ENCODE results near the gene KLK5.

The KLK5 gene

GRCh38 chr19:50968716-50969412, 16.0 kb upstream of the KLK5 start:
- DNase-seq (ENCODE audit: low spot score), result no peak

GRCh38 chr19:50967929-50968715, 15.3 kb upstream of the KLK5 start:
- DNase-seq (ENCODE audit: low spot score), result no peak

- DNase-seq (ENCODE audit: low spot score), result no peak
Observed at GRCh38 chr19:50964266-50964665, 11.4 kb upstream of the KLK5 start.

GRCh38 chr19:50963381-50963780, 10.5 kb upstream of the KLK5 start:
- no peak for DNase-seq (ENCODE audit: low spot score)

GRCh38 chr19:50962245-50962644, 9.4 kb upstream of the KLK5 start:
- DNase-seq (ENCODE audit: low spot score), result peak; percentile 78

GRCh38 chr19:50959731-50960500, 7.1 kb upstream of the KLK5 start:
- DNase-seq (ENCODE audit: low spot score), result peak; percentile 14

- DNase-seq (ENCODE audit: low spot score), result no peak
Observed at GRCh38 chr19:50957587-50957986, 4.7 kb upstream of the KLK5 start.

GRCh38 chr19:50949861-50950260, 3.0 kb downstream of the KLK5 start:
- DNase-seq (ENCODE audit: low spot score), result no peak

- DNase-seq (ENCODE audit: low spot score), result no peak
Observed at GRCh38 chr19:50947123-50947522, 5.7 kb downstream of the KLK5 start.

- DNase-seq (ENCODE audit: low spot score), result no peak
Observed at GRCh38 chr19:50944795-50945194, 8.0 kb downstream of the KLK5 start.

- DNase-seq (ENCODE audit: low spot score), result no peak
Observed at GRCh38 chr19:50943074-50943828, 9.6 kb downstream of the KLK5 start.

GRCh38 chr19:50939596-50939995, 13.2 kb downstream of the KLK5 start:
- no peak for DNase-seq (ENCODE audit: low spot score)

- DNase-seq (ENCODE audit: low spot score), result no peak
Observed at GRCh38 chr19:50933640-50934039, 19.2 kb downstream of the KLK5 start.

GRCh38 chr19:50932690-50933083, 20.2 kb downstream of the KLK5 start:
- DNase-seq (ENCODE audit: low spot score), result no peak

- no peak for DNase-seq (ENCODE audit: low spot score)
Observed at GRCh38 chr19:50932018-50932689, 20.7 kb downstream of the KLK5 start.

GRCh38 chr19:50931023-50931422, 21.8 kb downstream of the KLK5 start:
- no peak for DNase-seq (ENCODE audit: low spot score)

GRCh38 chr19:50928831-50929230, 24.0 kb downstream of the KLK5 start:
- peak; percentile 39 for DNase-seq (ENCODE audit: low spot score)

GRCh38 chr19:50926144-50926543, 26.7 kb downstream of the KLK5 start:
- DNase-seq (ENCODE audit: low spot score), result no peak

- DNase-seq (ENCODE audit: low spot score), result no peak
Observed at GRCh38 chr19:50925734-50926133, 27.1 kb downstream of the KLK5 start.

- DNase-seq (ENCODE audit: low spot score), result no peak
Observed at GRCh38 chr19:50924586-50924985, 28.3 kb downstream of the KLK5 start.

- DNase-seq (ENCODE audit: low spot score), result peak; percentile 90
Observed at GRCh38 chr19:50922317-50922853, 30.5 kb downstream of the KLK5 start.
